ENCODE data around the gene TBX6. TPM values are rescaled to one million over a fixed set of nuclear protein-coding genes. Genes with fewer than 3 reads are reported as not detected.

TBX6 gene
- total RNA-seq, 1 donor from 2014 or later, result 2.7 TPM

DNA sequence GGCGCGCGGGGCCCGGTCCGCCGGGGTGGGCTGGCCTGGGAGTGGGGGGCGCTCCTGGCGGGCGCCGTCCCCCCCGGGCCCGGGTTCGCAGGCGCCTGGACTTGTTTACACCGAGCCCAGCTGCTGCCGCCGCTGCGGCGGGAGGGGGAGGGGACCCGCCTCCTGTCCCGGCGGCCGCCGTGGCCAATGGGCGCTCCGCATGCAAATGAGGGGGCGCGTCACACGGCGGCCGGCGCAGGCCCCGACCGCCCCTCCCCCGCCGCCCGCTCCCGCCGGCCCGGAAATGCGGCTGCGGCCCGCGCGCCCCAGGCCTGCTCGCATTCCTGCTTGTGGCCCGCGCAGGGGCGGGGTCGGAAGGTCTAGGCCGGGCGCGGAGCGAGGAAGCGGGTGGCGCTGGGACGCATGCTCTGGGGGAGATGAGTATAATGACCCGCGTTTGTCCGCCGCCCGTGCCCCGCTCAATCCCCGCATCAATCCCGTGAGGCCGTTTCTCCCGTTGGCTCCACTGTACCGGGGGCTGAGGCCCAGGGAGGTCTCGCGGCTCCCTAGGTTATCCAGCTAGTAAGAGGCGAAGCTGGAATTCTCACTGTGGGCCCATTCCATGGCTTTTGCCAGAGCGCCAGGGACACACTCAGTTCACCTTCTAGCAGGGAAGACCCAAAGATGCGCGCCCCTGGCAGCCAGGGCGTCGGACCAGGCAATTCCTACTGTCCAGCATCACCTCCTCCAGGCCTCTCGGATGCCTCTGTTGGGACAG, 4.6 kb upstream of the TBX6 start, which contains the start of gene YPEL3:
TSS of gene YPEL3 (minus strand) at position 109 of the 757 bp plus-strand sequence. CDS start 731 bp downstream, outside the sequence.
- H3K4me3 Mint-ChIP-seq, result peak within 1 kb of the TSS; percentile 74
- TF ChIP-seq, protein P1, sequence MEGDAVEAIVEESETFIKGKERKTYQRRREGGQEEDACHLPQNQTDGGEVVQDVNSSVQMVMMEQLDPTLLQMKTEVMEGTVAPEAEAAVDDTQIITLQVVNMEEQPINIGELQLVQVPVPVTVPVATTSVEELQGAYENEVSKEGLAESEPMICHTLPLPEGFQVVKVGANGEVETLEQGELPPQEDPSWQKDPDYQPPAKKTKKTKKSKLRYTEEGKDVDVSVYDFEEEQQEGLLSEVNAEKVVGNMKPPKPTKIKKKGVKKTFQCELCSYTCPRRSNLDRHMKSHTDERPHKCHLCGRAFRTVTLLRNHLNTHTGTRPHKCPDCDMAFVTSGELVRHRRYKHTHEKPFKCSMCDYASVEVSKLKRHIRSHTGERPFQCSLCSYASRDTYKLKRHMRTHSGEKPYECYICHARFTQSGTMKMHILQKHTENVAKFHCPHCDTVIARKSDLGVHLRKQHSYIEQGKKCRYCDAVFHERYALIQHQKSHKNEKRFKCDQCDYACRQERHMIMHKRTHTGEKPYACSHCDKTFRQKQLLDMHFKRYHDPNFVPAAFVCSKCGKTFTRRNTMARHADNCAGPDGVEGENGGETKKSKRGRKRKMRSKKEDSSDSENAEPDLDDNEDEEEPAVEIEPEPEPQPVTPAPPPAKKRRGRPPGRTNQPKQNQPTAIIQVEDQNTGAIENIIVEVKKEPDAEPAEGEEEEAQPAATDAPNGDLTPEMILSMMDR (IDR thresholded peaks at IDR 0.05; ENCODE audit: unreplicated experiment), result no peak
- H3K9me3 Mint-ChIP-seq, result peaks cover 25% of the 10 kb centered on the region
- no peaks in the 10 kb centered on the region for H3K27me3 Mint-ChIP-seq (ENCODE audit: low read depth)
- H3K27ac Mint-ChIP-seq, result peak within 1 kb of the TSS; percentile 83
- H3K36me3 Mint-ChIP-seq, result peaks cover 23% of the 10 kb centered on the region
- peaks cover 23% of the 10 kb centered on the region for H3K4me1 Mint-ChIP-seq
- DNase-seq (ENCODE audit: low spot score in 2 of 2, unreplicated experiment in 2 of 2), result peak; percentile 90

DNA sequence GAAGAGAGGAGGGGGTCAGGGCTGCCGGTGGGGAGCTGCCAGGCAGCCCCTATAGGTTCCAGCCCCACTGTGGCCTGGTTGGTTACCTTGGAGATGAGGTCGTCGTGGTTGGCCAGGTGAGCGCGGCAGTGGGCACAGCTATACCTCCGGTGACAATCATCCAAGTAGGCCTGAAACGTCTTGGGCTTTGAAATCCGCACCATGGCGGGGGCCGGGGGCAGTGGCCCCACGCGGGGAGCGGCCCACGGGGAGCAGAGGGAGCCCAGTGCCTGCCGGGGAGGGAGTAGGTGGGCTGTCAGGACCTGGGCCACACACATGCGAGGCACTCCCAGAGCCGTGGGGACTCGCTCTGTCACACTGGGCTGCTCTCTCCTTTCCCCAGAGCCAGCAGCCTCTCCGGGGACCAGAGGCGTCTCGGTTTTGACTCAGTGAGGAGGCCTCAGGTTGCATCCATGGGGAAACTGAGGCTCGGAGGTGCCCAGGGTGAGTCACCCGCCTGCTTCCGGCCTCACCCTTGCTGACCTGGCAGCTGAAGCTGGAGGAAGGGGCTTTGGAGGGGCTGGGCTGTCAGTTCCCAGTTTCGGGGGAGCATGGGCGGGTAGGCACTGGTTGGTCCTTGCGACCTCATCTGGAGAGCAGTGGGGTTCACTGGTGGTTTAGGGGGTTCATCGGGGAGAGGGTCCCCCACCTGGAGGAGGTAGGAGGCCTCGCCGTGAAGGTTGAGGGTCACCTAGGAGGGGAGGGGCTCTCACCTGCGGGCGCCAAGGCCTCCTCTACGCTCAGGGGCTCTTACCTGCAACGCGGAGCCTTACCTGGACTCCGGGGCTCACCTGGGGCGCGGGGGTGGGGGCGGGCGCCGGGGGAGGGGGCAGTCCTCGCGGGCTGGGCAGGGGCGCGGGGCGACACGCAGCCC, 3.7 kb upstream of the TBX6 start:
- TF ChIP-seq, protein P1 (IDR thresholded peaks at IDR 0.05; ENCODE audit: unreplicated experiment), result no peak

DNA sequence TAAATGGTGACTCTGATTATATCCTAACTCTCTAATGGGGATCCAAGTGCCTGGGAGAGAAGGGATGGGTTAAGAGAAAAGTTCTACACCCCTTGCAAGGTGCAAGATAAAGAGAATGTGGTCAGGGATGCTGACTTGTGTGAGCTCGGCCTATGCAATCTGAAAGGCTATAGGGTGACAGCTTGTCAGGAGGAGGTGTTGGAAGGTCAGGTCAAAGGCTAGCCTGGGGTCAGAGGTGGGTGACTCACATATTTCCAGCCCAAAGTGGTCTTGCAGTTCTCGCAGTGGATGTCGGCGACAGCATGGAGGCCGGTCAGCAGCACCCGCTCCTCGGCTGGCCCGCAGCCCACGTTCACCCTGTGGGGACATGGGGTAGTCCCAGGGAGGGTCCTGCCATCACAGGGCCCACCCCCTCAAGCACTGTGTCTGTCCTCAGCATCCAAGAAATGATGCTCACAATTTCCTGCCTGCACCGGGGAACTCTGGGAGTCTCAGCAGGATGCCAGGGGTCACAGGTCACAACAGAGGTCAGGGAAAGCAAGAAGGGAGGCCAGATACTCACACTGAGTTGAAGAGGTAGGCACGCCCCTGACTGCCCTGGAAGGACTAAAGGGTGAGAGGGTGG, 2.9 kb upstream of the TBX6 start:
- TF ChIP-seq, protein P1 (IDR thresholded peaks at IDR 0.05; ENCODE audit: unreplicated experiment), result no peak
- Mint-ChIP-seq H3K36me3 (peaks cover 23% of the 10 kb centered on the region), H3K4me3 (peak overlapping the region; percentile 74), H3K27me3 (ENCODE audit: low read depth) (no peaks in the 10 kb centered on the region), H3K9me3 (peaks cover 21% of the 10 kb centered on the region), H3K27ac (peak overlapping the region; percentile 81), H3K4me1 (peaks cover 30% of the 10 kb centered on the region)
- no peak for DNase-seq (ENCODE audit: low spot score in 2 of 2, unreplicated experiment in 2 of 2)

More for the DNA sequence above, 3.7 kb upstream of the TBX6 start:
- no peak for DNase-seq (ENCODE audit: low spot score in 2 of 2, unreplicated experiment in 2 of 2)
- peaks cover 21% of the 10 kb centered on the region for H3K9me3 Mint-ChIP-seq
- peak overlapping the region; percentile 74 for H3K4me3 Mint-ChIP-seq
- peaks cover 24% of the 10 kb centered on the region for H3K4me1 Mint-ChIP-seq
- H3K27ac Mint-ChIP-seq, result peak overlapping the region; percentile 81
- H3K36me3 Mint-ChIP-seq, result peaks cover 23% of the 10 kb centered on the region
- no peaks in the 10 kb centered on the region for H3K27me3 Mint-ChIP-seq (ENCODE audit: low read depth)

DNA sequence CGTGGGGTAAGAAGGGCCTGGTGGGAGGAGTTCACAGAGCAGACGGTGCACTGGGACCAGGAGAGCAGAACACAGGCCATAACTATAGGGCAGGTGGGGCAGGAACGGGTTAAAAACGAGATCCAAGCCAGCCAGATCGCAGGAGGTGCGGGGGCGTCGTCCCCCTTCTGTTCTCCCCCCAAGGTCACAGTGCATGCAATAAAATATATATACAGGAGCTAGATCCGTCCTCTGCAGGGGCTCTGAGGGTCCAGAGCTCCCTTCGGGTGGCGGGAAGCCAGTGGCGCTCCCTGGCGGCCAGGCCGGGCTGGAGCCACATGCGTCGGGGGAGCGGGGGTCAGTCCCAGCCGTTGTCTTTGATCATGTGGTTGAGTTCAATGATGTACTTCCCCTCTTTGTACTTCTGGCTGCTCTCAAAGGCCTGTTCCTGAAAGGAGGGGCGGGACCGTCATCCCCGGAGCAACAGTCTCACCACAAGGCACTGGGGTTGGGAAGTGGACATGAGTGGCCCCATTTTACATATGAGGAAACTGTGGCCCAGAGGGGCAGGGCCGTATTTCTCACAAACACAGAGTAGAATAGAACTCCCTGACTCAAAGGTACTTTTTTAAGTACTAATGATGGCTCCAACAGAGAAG, 768 bp upstream of the TBX6 start:
- TF ChIP-seq, protein P1 (IDR thresholded peaks at IDR 0.05; ENCODE audit: unreplicated experiment), result peak; percentile 9
- Mint-ChIP-seq H3K27me3 (ENCODE audit: low read depth) (no peaks in the 10 kb centered on the region), H3K36me3 (peaks cover 12% of the 10 kb centered on the region), H3K4me1 (peaks cover 30% of the 10 kb centered on the region), H3K9me3 (peaks cover 8% of the 10 kb centered on the region), H3K27ac (peak overlapping the region; percentile 82), H3K4me3 (peak overlapping the region; percentile 77)
- DNase-seq (ENCODE audit: low spot score in 2 of 2, unreplicated experiment in 2 of 2), result peak in 1 of 2 experiments; percentile 68

All from mesothelial cell of epicardium (in vitro differentiated cells).